ENCODE measurements around the gene ATXN7. TPM values are rescaled to one million over a fixed set of nuclear protein-coding genes. Genes with fewer than 3 reads are reported as not detected.

ATXN7 gene
- polyA plus RNA-seq, 1 donor from 2014 or later, result 6.7 TPM

DNA sequence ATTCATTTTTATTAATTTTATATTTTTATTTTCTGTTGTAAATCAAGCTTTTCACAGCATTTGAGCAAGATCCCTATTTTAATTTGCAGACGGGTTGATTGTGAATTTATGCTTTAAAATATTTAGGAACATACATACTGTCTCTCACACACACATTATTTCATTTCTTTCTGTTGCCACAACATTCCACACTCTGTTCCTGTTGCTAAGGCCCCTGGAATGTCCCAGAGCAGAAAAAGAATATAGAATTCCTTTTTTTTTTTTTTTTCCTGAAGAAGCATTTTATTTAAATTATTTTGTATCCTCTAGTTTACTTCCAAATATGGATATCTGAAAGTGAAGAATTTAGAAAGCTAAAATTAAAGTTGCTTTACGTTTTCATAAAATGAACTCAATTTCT lies 85.3 kb downstream of the ATXN7 start:
- no peak for TF ChIP-seq POLR2AphosphoS5 (IDR thresholded peaks at IDR 0.05)
- no peak for TF ChIP-seq SMC3 (conservative IDR thresholded peaks at IDR 0.05; ENCODE audit: poor library complexity)
- Histone ChIP-seq H3K9me3 (ENCODE audit: low read length) (no peaks in the 10 kb centered on the region), H4K20me1 (ENCODE audit: insufficient read depth) (no peaks in the 10 kb centered on the region), H3F3A (ENCODE audit: insufficient read depth, low read length, poor library complexity, severe bottlenecking) (no peaks in the 10 kb centered on the region), H3K9me2 (ENCODE audit: insufficient read depth, low read length) (no peaks in the 10 kb centered on the region), H3K4me2 (ENCODE audit: low read length) (no peak overlapping the region), H3K4me3 (ENCODE audit: low read length) (no peak overlapping the region), H2AFZ (ENCODE audit: low read depth, low read length) (no peak overlapping the region), H3K27ac (ENCODE audit: low read length) (no peak overlapping the region), H3K79me2 (replicated peaks; ENCODE audit: insufficient read depth, low read length) (no peaks in the 10 kb centered on the region), H3K27me3 (ENCODE audit: insufficient read depth, low read depth, low read length) (no peaks in the 10 kb centered on the region), H3K36me3 (ENCODE audit: insufficient read depth, low read length) (no peaks in the 10 kb centered on the region), H3K9ac (ENCODE audit: low read length) (no peak overlapping the region)

DNA sequence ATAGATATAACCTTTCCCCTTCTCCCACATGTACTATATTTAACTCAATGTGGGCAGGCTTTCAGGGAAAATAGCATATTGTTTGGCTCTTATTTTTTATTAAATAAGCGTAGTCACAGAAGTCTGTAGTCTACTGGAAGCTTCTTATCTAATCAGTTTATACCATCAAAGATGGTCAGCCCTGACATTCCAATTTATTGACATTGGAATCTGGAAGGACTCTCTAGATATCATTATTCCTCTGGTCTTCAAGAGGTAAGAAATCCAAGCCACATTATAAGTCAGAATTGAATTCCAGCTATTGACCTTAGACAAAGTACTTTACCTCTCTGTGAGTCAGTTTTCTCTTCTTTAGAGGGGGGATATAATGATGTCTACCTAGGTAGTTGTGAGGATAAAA lies 87.0 kb downstream of the ATXN7 start:
- H3K79me2 ChIP-seq (replicated peaks; ENCODE audit: insufficient read depth, low read length), result no peaks in the 10 kb centered on the region
- H3K36me3 ChIP-seq (ENCODE audit: insufficient read depth, low read length), result no peaks in the 10 kb centered on the region
- no peak overlapping the region for H3K4me3 ChIP-seq (ENCODE audit: low read length)
- H3K27me3 ChIP-seq (ENCODE audit: insufficient read depth, low read depth, low read length), result no peaks in the 10 kb centered on the region
- H3K9me2 ChIP-seq (ENCODE audit: insufficient read depth, low read length), result no peaks in the 10 kb centered on the region
- no peak overlapping the region for H2AFZ ChIP-seq (ENCODE audit: low read depth, low read length)
- no peak overlapping the region for H3K27ac ChIP-seq (ENCODE audit: low read length)
- H4K20me1 ChIP-seq (ENCODE audit: insufficient read depth), result no peaks in the 10 kb centered on the region
- H3K9me3 ChIP-seq (ENCODE audit: low read length), result no peaks in the 10 kb centered on the region
- H3K4me2 ChIP-seq (ENCODE audit: low read length), result no peak overlapping the region
- TF ChIP-seq TAF1 (IDR thresholded peaks at IDR 0.05; ENCODE audit: low read depth) (no peak), SMC3 (conservative IDR thresholded peaks at IDR 0.05; ENCODE audit: poor library complexity) (no peak), RAD21 (conservative IDR thresholded peaks at IDR 0.05) (no peak), POLR2AphosphoS5 (IDR thresholded peaks at IDR 0.05) (no peak), REST (IDR thresholded peaks at IDR 0.05; ENCODE audit: borderline replicate concordance) (no peak), EP300 (conservative IDR thresholded peaks at IDR 0.05; ENCODE audit: poor library complexity, severe bottlenecking) (no peak), EZH2 (IDR thresholded peaks at IDR 0.05; ENCODE audit: borderline replicate concordance, insufficient read depth, low read length, poor library complexity, severe bottlenecking) (no peak), CTCF (IDR thresholded peaks at IDR 0.05; ENCODE audit: poor library complexity, severe bottlenecking) (no peak), MXI1 (conservative IDR thresholded peaks at IDR 0.05; ENCODE audit: poor library complexity, severe bottlenecking) (no peak)
- no peak overlapping the region for H3K9ac ChIP-seq (ENCODE audit: low read length)
- no peaks in the 10 kb centered on the region for H3F3A ChIP-seq (ENCODE audit: insufficient read depth, low read length, poor library complexity, severe bottlenecking)
